UCSD-AML1 (cell line): Measurements from ENCODE around the gene FOXL3.
A peak's percentile ranks its signal among the peaks of the same experiment; 100 is the strongest.

Experiments
- DNase-seq: peaks from one replicate; lab custom pipeline; 2025; ENCODE audit not compliant: unreplicated experiment; lab: John Stamatoyannopoulos, UW

FOXL3 gene

GRCh38 chr7:318878-319661, 29.1 kb downstream of the FOXL3 start:
- no peak for DNase-seq

- no peak for DNase-seq
These were observed 30.3 kb downstream of the FOXL3 start for GRCh38 chr7:320297-320696.

DNA sequence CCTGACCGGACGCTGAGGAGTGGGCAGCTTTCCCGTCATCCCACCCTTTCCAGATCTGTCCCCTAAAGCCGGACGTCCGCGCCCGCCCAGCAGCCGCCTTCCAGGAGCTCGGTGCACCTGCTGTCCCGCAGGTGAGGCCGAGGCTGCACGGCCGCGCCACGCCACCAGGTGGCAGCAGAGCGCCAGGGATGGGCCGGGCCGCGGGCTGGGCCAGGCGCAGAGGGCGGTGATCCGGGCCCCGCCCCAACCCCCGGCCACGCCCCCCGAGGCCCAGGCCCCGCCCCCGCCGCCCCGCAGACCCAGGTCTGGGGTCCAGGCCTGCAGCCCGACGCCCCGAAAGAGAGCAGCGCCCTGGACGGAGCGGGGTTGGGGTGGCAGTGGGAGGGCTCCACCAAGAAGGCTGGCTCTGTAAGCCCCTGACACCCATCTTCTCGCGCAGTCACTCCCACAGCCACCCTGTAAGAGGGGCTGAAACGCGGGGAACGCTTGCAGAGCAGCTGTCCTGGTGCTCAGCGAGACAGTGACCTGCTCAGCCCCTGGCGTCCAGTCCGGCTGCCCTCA, 32.2 kb downstream of the FOXL3 start:
- DNase-seq = peak; percentile 31

DNA sequence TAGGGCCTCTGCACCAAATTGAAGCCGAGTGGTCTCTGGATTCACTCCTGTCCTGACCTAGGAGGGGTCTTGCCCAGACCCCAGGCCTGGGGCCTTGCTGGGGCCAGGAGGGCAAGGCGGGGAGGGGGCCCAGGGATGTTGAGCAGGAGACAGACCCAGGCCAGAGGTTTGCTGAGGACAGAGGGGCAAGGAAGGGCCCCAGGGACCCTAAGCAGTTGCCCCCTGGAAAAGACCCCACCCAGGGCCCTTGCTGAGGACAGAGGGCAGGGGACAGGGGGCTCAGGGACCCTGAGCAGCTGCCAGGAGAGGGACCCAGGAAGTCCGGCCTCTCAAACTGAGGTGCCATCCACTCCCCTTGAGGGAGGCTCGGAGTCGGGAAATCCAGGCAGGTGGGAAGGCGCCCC, 32.7 kb downstream of the FOXL3 start:
- no peak for DNase-seq

DNA sequence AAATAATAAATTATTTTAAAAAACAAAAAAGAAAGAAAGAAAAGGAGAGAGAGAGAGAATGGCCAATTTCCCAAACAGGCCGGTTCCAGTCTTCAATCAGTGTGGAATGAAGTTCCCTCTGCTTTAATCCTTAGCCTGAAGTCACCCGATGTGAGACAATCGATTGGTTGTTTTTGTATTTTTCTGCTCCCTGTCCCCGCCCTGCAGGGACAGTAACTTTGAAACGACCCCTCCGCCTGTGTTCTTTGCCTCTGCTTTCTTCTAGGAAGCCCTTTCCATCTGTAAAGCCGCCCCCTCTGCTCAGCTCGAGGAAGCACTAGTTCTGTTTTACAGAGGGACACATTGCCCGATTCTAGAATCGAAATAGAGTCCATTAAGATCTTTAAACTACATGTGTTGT, 33.4 kb downstream of the FOXL3 start:
- DNase-seq = no peak

DNA sequence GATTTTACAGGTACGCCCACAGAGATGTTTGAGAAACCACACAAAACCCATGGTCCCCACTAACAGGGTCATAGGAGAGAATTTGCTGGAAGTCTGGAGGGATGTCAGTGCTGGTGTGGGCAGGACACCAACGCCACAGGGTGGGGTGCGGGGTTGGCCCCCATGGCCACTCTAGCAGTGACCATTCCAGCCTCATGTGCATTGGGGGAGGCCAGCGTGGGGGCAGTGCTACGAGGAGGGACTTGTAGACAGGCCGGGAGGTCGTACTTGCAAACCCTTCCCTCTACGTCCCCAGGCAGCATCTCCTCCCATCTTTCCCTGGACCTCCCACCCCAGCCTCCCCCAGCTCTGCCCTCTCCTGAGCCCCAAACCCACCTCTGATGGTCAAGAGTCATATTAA, 34.0 kb downstream of the FOXL3 start:
- DNase-seq = no peak

- DNase-seq = no peak
These were observed 35.3 kb downstream of the FOXL3 start for GRCh38 chr7:325051-325798.

- DNase-seq = no peak
These were observed 35.8 kb downstream of the FOXL3 start for GRCh38 chr7:325811-326210.

- DNase-seq = no peak
These were observed 36.3 kb downstream of the FOXL3 start for GRCh38 chr7:326273-326672.

DNA sequence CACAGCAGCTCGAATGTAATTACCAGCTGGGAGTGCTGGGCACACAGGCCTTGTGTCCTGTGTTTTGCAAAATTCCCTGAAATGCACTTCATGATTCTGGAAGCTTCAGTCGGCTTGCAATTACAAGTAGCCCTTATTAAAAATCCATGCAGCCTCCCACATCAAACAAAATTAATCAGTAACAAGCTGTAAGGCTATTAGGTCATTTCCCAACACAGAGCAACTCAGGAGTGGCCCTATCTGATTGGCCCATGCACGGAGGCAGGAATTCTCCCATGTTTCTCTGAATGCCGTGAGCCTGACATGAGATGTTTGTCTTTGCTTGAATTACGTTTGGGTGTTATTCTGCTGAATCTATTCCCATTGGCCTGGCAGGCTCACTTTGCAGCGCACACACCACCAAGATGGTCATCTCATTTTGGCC, 36.9 kb downstream of the FOXL3 start:
- DNase-seq = no peak

DNA sequence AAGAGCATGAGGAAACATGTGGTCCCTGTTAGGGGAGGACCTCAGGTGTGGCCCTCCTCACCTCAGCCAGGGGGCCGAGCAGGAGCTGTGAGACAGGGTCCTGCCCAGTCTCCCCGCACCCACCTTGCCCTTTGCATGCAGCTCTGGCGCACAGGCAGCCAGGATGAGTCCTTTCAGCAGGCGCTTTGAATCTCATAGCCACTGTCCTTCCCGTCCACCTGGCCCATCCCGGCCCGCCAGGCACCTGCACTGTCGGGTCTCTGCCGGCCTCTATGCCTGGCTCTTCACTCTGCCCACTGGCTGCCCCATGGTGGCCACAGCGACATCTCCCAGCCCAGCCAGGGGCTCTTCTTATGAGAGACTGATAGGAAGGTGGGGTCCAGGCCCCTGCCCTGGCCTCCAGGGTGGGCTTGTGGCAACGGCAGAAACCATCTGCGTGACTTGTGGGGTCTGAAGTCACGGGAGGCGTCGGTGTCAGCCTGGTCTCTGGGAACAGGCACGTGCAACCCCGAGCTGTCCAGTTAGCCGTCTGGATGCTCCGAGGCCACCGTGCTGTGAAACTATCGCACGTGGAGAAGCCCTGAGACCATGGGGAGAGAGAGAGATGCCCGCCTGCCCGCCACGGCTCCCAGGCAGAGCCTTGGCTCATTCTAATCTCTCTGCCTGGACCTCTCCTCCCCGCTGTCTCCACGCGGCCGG, 37.4 kb downstream of the FOXL3 start:
- DNase-seq = no peak

DNA sequence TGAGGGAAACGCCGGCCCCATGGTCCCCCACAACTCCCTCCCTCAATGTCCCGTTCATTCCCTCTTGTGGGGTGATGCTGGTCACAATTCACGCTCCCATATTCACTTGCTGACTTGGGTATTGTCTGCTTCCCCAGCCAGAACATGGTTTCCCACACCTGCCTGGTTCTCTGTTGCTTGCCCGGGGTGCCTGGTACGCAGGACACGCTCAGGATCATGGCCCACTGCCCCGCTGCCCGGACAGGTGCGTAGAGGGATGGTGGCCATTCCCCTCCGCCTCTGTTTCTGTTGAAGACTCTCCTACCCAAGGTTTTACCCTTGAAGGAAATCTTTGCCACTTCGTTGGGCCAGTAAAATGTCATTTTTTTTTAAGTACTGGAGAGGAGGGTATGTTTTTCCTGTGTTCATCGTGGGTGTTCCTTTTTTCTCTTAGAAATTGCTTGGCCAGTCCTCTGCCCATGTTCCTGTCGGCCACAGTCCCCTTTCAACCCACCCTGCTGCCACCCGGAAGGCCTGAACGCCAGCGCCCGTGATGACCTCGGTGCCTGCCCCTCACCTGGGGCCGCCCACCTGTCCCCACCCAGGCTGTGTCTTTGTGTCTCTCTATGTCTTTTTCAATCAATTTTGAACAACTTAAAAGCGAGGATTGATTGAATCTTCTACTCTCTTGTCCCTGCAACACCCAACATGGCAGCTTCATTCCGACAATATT, 38.2 kb downstream of the FOXL3 start:
- no peak for DNase-seq

- DNase-seq = no peak
These were observed 39.8 kb downstream of the FOXL3 start for GRCh38 chr7:329691-330281.

DNA sequence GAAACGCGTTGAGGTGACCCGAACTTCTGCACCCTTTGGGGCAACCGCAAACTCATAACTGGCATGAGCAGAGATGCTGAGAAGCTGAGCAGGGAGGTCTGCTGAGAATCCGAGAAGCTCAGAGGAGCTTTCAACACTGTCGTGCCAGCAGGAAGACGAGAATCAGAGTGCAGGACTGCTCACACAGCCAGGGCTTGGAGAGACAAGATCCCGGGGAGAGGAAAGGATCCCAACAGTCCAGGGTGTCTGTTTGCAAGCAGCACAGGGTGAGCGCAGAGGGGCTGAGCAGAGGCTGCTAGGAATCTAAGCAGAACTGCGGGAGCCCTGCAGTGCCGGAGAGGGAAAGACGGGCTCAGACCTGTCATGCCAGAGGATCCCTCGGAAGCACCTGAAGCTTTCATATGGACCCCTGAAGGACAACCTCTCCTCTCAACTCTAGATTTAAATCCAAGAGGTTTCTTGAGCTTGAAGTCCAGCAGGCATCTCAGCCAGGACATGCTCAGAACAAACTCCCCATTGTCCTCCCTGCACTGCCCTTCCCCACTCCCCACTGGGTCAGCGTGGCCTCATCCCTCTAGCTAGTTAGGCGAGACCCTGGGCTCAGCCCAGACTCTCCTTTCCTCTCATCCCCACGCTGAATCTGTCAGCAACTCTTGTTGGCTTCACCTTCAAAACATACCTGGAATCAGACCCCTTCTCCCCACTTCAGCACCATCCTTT, 40.7 kb downstream of the FOXL3 start:
- DNase-seq = no peak

DNA sequence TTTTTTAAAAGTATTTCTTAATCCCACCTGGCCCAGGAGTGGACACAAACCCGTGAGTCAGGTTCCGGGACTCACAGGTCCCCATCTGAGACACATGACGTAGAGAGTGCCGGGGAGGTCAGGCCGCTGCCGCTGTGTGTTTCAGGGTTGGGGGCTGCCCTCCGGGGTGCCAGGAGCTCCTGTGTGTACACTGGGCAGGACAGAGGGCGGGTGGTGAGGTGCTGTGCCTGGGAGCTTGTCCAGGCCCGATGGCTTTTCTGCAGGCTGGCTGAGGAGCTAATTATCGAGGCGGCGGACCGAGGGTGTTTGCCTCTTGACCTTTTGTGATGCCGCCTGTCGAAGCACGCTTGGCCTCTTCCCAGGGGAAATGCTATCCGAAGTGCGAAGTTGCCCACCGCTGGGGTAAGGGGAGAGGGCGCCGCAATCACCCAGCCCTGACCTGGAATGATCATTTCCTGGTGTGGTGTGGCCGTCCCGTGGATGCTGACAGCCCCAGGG, 42.1 kb downstream of the FOXL3 start:
- DNase-seq = no peak

DNA sequence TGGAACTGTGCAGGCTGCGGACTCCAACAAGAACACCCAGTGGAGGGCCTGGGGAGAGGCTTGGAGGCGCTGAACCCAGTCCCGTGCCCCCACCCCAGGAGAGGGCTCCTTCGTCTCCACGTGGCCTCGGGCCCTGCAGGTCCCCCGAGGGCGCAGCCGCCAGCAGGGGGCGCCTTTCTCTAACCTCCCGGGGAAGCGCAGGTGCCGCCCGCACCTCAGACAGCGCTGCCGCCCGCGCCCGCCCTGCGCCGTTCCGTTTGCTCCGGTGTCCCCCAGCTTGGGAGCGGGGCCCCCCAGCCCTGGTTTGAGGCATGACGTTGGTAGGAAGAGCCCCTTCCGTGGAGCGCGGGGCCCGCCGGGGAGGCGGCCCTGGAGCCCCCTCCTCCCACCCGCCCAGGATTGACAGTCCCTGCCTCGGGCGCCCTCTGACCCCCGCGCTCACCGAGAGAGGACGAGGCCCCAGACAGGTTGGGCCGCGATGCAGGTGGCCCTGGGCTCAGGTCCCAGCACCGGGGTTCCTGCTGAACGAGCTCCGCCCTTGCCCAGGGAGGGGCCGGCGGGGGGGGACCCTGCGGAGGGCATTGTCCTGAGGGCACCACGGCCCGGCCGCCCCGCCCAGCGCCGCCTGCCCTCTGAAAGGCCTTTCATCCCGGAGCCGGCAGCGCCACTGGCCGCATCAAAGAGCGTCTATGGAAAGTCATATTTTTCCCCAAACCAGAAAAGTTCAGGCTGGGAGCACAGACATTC, 42.8 kb downstream of the FOXL3 start:
- DNase-seq = peak; percentile 56

- no peak for DNase-seq
These were observed 43.4 kb downstream of the FOXL3 start for GRCh38 chr7:333393-333764.

DNA sequence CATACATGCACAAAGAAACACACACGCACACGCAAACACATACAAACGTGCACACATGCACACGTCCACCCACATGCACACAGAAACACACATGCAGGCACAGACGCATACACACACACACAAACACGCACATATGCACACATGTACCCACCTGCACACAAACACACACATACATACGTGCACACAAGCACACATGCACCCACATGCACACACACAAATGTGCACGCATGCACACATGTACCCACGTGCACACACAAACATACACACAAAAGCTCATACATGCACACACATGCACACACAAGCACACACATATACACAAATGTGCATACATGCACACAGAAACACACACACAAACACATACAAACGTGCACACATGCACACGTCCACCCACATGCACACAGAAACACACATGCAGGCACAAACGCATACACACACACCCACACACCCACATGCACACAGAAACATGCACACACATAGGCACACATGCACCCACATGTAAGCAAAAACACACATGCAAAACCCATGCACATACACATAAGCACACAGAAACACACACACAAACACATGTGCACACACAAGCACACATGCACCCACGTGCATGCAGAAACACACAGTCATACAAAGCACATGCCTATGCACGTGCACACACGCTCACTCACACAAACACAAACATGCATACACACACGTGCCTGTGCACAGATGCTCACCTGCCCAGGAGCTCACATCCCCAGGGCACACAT, 44.8 kb downstream of the FOXL3 start:
- DNase-seq = no peak
